ENCODE data around the gene TDRD1. TPM values are rescaled to one million over a fixed set of nuclear protein-coding genes. Genes with fewer than 3 reads are reported as not detected.

TDRD1 gene
- total and polyA plus RNA-seq, 12 donors: 0.03 to 7.0 (median 4.0) TPM

- TF ChIP-seq CTCF (IDR thresholded peaks at IDR 0.05): no peak
- Histone ChIP-seq H3K36me3 (no peaks in the 10 kb centered on the region), H3K27me3 (no peaks in the 10 kb centered on the region), H3K27ac (peak overlapping the region in 2 of 10 donors; percentile 31 to 41), H3K4me1 (peaks cover 0 to 30% (median 18%) of the 10 kb centered on the region in 9 donors), H3K9me3 (no peaks in the 10 kb centered on the region), H3K4me3 (no peak overlapping the region)
- 70 to 74% methylated on average over 10 of the region's 10 CpGs for WGBS, 2 donors
- ATAC-seq (peak; percentile 42 to 91 (median 66)), DNase-seq (peak; percentile 42 to 52)
- intact Hi-C loops (cut with DNase I): loop anchor here in 2 of 10 donors (5.0 to 10.0 kb wide), 2 partner anchors 78 to 85 kb away; partner anchors contain the start of genes CCDC186 (in 1 of the 2) and TDRD1 (in 1 of the 2)
Observed at GRCh38 chr10:114259824-114260223, 80.7 kb downstream of the TDRD1 start.

- WGBS, 2 donors: 93% methylated on average over 5 of the region's 5 CpGs
- Histone ChIP-seq H3K36me3 (no peaks in the 10 kb centered on the region), H3K9me3 (no peaks in the 10 kb centered on the region), H3K27me3 (no peaks in the 10 kb centered on the region), H3K4me1 (peaks cover 0 to 35% (median 23%) of the 10 kb centered on the region in 9 donors), H3K27ac (peak overlapping the region in 5 of 10 donors; percentile 23 to 46 (median 34)), H3K4me3 (no peak overlapping the region)
- TF ChIP-seq CTCF (IDR thresholded peaks at IDR 0.05): no peak
- DNase-seq: no peak
- intact Hi-C loops (cut with DNase I): loop anchor here in 2 of 10 donors (5.0 to 10.0 kb wide), 2 partner anchors 78 to 86 kb away; partner anchors contain the start of genes CCDC186 (in 1 of the 2) and TDRD1 (in 1 of the 2)
- peak in 1 of 8 donors; percentile 7 for ATAC-seq
Observed at GRCh38 chr10:114260366-114260765, 81.2 kb downstream of the TDRD1 start.

- Histone ChIP-seq H3K4me1 (peaks cover 0 to 41% (median 25%) of the 10 kb centered on the region in 9 donors), H3K4me3 (no peak overlapping the region), H3K9me3 (no peaks in the 10 kb centered on the region), H3K36me3 (no peaks in the 10 kb centered on the region), H3K27ac (peak overlapping the region in 1 of 10 donors; percentile 46), H3K27me3 (no peaks in the 10 kb centered on the region)
- DNase-seq (no peak), ATAC-seq (no peak)
- intact Hi-C loops (cut with DNase I): loop anchor here in 2 of 10 donors (5.0 to 10.0 kb wide), 2 partner anchors 79 to 86 kb away; partner anchors contain the start of genes CCDC186 (in 1 of the 2) and TDRD1 (in 1 of the 2)
- TF ChIP-seq CTCF (IDR thresholded peaks at IDR 0.05): no peak
- 52 to 68% methylated on average over 2 of the region's 2 CpGs for WGBS, 2 donors
Observed at GRCh38 chr10:114261076-114261475, 81.9 kb downstream of the TDRD1 start.

- intact Hi-C loops (cut with DNase I): loop anchor here in 2 of 10 donors (5.0 to 10.0 kb wide), 2 partner anchors 80 to 88 kb away; partner anchors contain the start of genes CCDC186 (in 1 of the 2) and TDRD1 (in 1 of the 2)
- no peak for TF ChIP-seq CTCF (IDR thresholded peaks at IDR 0.05)
- Histone ChIP-seq H3K36me3 (no peaks in the 10 kb centered on the region), H3K9me3 (no peaks in the 10 kb centered on the region), H3K4me1 (peaks cover 0 to 47% (median 33%) of the 10 kb centered on the region in 9 donors), H3K27ac (no peak overlapping the region), H3K27me3 (no peaks in the 10 kb centered on the region), H3K4me3 (no peak overlapping the region)
- ATAC-seq (no peak), DNase-seq (no peak)
- 80 to 83% methylated on average over 4 of the region's 4 CpGs for WGBS, 2 donors
Observed at GRCh38 chr10:114262496-114262895, 83.3 kb downstream of the TDRD1 start.
